Pancreas (tissue), 10 donors: ENCODE results near the gene COX10. TPM values are rescaled to one million over a fixed set of nuclear protein-coding genes. Genes with fewer than 3 reads are reported as not detected.

Experiments used
- ATAC-seq, 4 donors: fragments of 200-7000 bp; cut with Tn5 transposase; one replicate each; pipeline versions ENCODE4 v1.8.0 to v1.9.1; 2020; ENCODE audit warnings: mild to moderate bottlenecking in 4 of 4, moderate library complexity in 4 of 4
- DNase-seq, 6 donors: peaks; one replicate each; pipeline ENCODE4 v3.0.0-alpha.2; 2020
- FAIRE-seq: peaks from 2 replicates; lab custom pipeline; 2012; peaks lifted over from hg19 to GRCh38; lab: Jason Lieb, UNC
- H3K27ac ChIP-seq, 4 donors: fragments of 200-600 bp; sonication (generic); 1 replicate in 3 of 4; 2 replicates in 1 of 4; pipeline versions ENCODE4 v1.5.0 to v1.8.0; 2020
- H3K27me3 ChIP-seq, 4 donors: fragments of 200-600 bp; one replicate each; pipeline ENCODE4 v1.8.0; 2021
- H3K36me3 ChIP-seq, 3 donors: fragments of 200-600 bp; sonication (generic) in 1 of 3; one replicate each; pipeline versions ENCODE4 v1.5.0 to v1.8.0; 2020 to 2021
- H3K4me1 ChIP-seq, 3 donors: fragments of 200-600 bp; one replicate each; pipeline ENCODE4 v1.8.0; 2021
- H3K4me3 ChIP-seq, 4 donors: fragments of 200-600 bp; sonication (generic) in 2 of 4; one replicate each; pipeline versions ENCODE4 v1.5.0 to v1.8.0; 2020 to 2021
- H3K9me3 ChIP-seq, 4 donors: fragments of 200-600 bp; one replicate each; pipeline ENCODE4 v1.8.0; 2021
- WGBS, 2 donors: extraction: QIAGEN DNeasy Blood & Tissue Kit; methylation state at CpG; one replicate each; pipeline ENCODE4 v1.1.7; 2013; 5-methylcytosine and 5-hydroxymethylcytosine counted together
- intact Hi-C, 3 donors: fragments of 100-400 bp; cut with DNase I; formaldehyde crosslinking; loops; one replicate each; pipeline versions ENCODE4 v1.11.1 to v1.14.2; 2022
- polyA plus RNA-seq, 2 donors: library from polyadenylated mRNA; stranded (reverse); fragments of 200-250 nt; gene quantifications; one replicate each; pipeline ENCODE4 v1.2.3, GENCODE V29; 2013
- total RNA-seq, 6 donors: library from RNA; stranded (reverse); fragmentation: NEBNext Ultra II Directional in 4 of 6; extraction: Animal tissue kit (Norgen Biotek cat#: 25700) in 4 of 6; gene quantifications; one replicate each; pipeline versions ENCODE4 v1.2.1 to v1.2.4, GENCODE V29; 2021 to 2023
- TF ChIP-seq, protein P1 (sequence below), 4 donors: fragments of 200-600 bp; sonication (generic) in 3 of 4; IDR thresholded peaks; one replicate each; pipeline versions ENCODE4 v1.5.0 to v1.8.0; 2021; ENCODE audit warnings: antibody characterized with exemption in 4 of 4
- donor health status: healthy with polysubstance abuse.
- donor health status: DM: no; HTN: no; CAD: no; lungs with moderate emphysema.
- donor health status: DM: no; HTN: no; CAD: no.
- donor health status: control.
- donor health status: control.
- donor health status: Bipolar disorder and iron deficiency.
- donor health status: DM: yes; HTN: yes; CAD: no.
- donor health status: DM: no; HTN: no; CAD: no.
- donor health status: DM: no; HTN: no; CAD: no.
- donor health status: DM: yes; HTN: yes; CAD: no.

Gene COX10
- total and polyA plus RNA-seq, 8 donors, result 4.4 to 10.3 (median 6.0) TPM

DNA sequence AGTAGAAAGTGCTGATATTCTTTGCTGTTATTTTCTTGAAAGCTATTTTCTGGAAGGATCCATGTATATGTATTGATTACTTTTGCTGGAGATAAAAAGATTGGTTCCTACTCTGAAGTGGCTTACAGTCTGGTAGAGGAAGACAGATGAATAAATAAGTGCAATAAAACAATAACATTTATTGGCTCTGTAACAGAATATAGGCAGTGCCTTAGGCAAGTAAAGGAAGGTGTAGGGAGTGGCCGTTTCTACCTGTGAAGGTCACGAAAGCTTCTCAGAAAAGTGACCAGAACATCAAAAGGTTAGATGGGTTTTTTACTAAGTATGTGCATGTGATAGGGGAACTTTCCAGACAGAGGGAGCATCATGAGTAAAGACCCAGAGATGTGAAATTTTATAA lies 43.1 kb downstream of the COX10 start:
- WGBS, 2 donors, result 85 to 87% methylated on average over 2 of the region's 2 CpGs
- H3K27ac ChIP-seq, result no peak overlapping the region
- H3K4me3 ChIP-seq, result no peak overlapping the region
- no peaks in the 10 kb centered on the region for H3K9me3 ChIP-seq
- no peaks in the 10 kb centered on the region for H3K27me3 ChIP-seq
- FAIRE-seq (no peak), DNase-seq (no peak), ATAC-seq (no peak)
- H3K4me1 ChIP-seq, result peaks cover 0 to 9% (median 0%) of the 10 kb centered on the region in 3 donors
- TF ChIP-seq, protein P1, sequence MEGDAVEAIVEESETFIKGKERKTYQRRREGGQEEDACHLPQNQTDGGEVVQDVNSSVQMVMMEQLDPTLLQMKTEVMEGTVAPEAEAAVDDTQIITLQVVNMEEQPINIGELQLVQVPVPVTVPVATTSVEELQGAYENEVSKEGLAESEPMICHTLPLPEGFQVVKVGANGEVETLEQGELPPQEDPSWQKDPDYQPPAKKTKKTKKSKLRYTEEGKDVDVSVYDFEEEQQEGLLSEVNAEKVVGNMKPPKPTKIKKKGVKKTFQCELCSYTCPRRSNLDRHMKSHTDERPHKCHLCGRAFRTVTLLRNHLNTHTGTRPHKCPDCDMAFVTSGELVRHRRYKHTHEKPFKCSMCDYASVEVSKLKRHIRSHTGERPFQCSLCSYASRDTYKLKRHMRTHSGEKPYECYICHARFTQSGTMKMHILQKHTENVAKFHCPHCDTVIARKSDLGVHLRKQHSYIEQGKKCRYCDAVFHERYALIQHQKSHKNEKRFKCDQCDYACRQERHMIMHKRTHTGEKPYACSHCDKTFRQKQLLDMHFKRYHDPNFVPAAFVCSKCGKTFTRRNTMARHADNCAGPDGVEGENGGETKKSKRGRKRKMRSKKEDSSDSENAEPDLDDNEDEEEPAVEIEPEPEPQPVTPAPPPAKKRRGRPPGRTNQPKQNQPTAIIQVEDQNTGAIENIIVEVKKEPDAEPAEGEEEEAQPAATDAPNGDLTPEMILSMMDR (IDR thresholded peaks at IDR 0.05), result no peak
- no peaks in the 10 kb centered on the region for H3K36me3 ChIP-seq
- intact Hi-C loops, result no loop called here

DNA sequence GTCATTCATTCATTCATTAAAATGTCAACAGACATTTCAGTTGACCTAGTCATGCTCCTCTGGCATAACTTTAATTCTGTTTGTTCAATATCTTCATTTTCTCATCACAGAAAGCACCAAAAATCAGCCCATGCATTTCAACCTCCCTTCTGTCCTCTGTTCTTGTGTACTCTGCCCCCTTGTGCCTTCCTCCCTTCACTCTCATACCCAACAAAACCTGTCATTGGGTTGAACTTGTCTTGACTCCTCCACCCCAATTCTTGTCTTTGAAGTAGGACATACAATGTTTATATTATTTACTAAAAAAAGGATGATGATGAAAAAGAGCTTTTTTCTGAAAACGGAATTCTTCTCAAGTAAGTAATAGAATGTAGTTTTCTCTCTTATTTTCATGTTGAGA lies 43.8 kb downstream of the COX10 start:
- ATAC-seq (no peak), FAIRE-seq (no peak), DNase-seq (no peak)
- Histone ChIP-seq H3K4me3 (no peak overlapping the region), H3K27me3 (no peaks in the 10 kb centered on the region), H3K36me3 (no peaks in the 10 kb centered on the region), H3K27ac (no peak overlapping the region), H3K4me1 (peaks cover 0 to 9% (median 0%) of the 10 kb centered on the region in 3 donors), H3K9me3 (no peaks in the 10 kb centered on the region)
- intact Hi-C loops, result no loop called here
- TF ChIP-seq, protein P1 (IDR thresholded peaks at IDR 0.05), result no peak
- WGBS, 2 donors, result 78 to 93% methylated on average over 1 of the region's 1 CpG

DNA sequence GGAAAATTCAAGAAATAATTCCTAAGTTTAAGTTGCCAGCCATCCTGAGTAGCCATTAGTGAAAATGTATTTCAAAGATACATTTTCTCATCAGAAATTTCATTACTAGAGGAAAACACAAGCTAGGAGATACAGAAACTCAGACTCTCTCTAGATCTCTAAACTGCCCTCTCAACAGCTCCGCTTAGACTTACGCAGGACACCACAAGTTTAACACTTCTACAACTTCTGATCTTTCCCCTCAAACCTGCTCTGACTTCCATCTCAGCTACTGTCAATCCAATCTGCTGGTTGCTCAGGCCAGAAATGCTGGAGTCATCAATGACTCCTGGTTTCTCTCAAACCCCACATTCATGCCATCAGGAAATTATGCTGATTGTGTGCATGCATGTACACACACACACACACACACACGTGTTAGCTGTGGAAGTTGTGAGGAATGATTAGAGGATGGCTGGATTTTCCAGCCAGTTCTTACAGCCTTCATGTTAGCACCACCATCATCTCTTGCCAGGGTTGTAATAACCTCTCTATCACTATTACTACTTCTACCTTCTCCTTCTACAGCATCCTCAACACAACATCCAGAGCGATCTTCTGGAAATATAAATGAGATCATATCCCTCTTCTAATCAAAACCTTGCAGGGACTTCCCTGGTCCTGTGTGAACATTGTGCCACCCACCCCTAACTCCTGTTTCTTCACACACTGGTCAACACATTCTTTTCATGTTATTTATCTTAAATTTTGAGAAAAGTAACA lies 47.1 kb downstream of the COX10 start:
- FAIRE-seq (no peak), ATAC-seq (no peak), DNase-seq (no peak)
- Histone ChIP-seq H3K4me1 (peaks cover 0 to 4% (median 0%) of the 10 kb centered on the region in 3 donors), H3K36me3 (no peaks in the 10 kb centered on the region), H3K27me3 (no peaks in the 10 kb centered on the region), H3K9me3 (no peaks in the 10 kb centered on the region), H3K4me3 (no peak overlapping the region), H3K27ac (no peak overlapping the region)
- intact Hi-C loops, result no loop called here
- WGBS, 2 donors, result 90 to 91% methylated on average over 4 of the region's 4 CpGs
- TF ChIP-seq, protein P1 (IDR thresholded peaks at IDR 0.05), result no peak

DNA sequence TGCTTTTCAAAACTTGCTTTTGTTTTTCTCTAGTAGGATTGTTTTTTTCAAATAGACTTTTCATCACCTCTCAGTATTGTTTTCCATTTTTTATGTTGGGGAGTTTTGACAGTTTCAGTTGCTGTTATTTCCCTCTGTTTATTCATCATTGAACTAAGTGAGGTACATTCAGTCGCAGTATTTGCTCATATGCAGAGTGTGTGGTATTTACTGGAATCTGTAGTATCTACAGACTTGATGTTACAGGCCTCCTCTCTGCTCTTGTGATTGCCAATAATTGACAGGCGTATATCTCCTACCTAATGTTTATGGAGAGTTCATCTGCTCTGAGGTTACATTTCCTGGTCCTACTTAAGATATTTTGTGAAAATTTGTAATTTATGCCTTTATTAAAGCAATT lies 49.6 kb downstream of the COX10 start:
- Histone ChIP-seq H3K4me1 (no peaks in the 10 kb centered on the region), H3K27ac (no peak overlapping the region), H3K4me3 (no peak overlapping the region), H3K36me3 (no peaks in the 10 kb centered on the region), H3K27me3 (no peaks in the 10 kb centered on the region), H3K9me3 (no peaks in the 10 kb centered on the region)
- WGBS, 2 donors, result 93 to 94% methylated on average over 2 of the region's 2 CpGs
- no peak for ATAC-seq
- no peak for DNase-seq
- no peak for FAIRE-seq
- intact Hi-C loops, result no loop called here
- TF ChIP-seq, protein P1 (IDR thresholded peaks at IDR 0.05), result no peak

DNA sequence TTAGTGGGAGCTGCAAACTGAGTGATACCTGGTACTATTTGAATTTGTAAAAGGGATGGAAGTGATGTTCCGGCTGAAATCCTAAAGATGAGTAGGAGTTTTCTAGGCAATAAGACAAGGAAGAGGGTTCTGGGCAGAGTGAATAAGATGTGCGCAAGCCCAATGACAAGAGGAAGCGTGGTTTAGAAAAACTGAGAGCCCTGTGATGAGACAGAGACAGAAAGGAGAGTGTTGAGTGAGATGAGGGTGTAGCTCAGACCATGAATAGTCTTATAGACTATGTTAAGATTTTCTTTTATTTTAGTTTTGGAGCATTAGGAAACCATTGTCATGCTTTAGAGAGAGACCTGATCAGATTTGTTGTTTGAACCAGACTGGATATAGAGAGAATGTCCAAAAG lies 50.2 kb downstream of the COX10 start:
- Histone ChIP-seq H3K4me1 (no peaks in the 10 kb centered on the region), H3K27me3 (no peaks in the 10 kb centered on the region), H3K36me3 (no peaks in the 10 kb centered on the region), H3K9me3 (no peaks in the 10 kb centered on the region), H3K27ac (no peak overlapping the region), H3K4me3 (no peak overlapping the region)
- WGBS, 2 donors, result 95 to 97% methylated on average over 3 of the region's 3 CpGs
- ATAC-seq (no peak), FAIRE-seq (no peak), DNase-seq (no peak)
- TF ChIP-seq, protein P1 (IDR thresholded peaks at IDR 0.05), result no peak
- intact Hi-C loops, result no loop called here
